B cell (primary cell): ENCODE measurements around the gene DVL2.

Source experiments
- EZH2 ChIP-seq: IDR thresholded peaks from 2 replicates; pipeline ENCODE4 v1.6.1; 2012; ENCODE audit warnings: borderline replicate concordance, low read depth, mild to moderate bottlenecking, moderate library complexity, low read length; ENCODE audit not compliant: insufficient read depth, poor library complexity, severe bottlenecking
- TF ChIP-seq, protein P1 (sequence below): fragments of 200-600 bp; IDR thresholded peaks from one replicate; pipeline ENCODE4 v1.8.0; 2022; ENCODE audit warnings: antibody characterized with exemption, mild to moderate bottlenecking

DNA sequence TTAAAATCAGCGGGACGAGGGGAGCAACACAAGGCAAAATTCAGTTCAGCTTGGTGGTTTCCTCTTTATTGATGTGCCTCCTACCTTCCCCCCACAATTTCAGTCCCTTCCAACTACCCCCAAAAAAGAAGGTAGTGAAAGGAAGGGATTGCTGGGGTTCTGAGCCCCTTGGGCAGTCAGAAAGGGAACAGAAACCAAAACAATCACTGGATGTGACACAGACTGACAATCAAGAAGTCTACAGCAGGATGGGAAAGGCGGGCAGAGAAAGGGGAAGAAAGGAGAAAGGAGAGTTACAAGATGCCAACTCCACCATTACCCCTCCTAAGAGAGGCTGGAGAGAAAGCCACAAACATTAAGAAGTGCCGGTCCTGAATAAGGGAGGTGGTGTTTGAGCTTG, 6.1 kb upstream of the DVL2 start:
- TF ChIP-seq, protein P1, sequence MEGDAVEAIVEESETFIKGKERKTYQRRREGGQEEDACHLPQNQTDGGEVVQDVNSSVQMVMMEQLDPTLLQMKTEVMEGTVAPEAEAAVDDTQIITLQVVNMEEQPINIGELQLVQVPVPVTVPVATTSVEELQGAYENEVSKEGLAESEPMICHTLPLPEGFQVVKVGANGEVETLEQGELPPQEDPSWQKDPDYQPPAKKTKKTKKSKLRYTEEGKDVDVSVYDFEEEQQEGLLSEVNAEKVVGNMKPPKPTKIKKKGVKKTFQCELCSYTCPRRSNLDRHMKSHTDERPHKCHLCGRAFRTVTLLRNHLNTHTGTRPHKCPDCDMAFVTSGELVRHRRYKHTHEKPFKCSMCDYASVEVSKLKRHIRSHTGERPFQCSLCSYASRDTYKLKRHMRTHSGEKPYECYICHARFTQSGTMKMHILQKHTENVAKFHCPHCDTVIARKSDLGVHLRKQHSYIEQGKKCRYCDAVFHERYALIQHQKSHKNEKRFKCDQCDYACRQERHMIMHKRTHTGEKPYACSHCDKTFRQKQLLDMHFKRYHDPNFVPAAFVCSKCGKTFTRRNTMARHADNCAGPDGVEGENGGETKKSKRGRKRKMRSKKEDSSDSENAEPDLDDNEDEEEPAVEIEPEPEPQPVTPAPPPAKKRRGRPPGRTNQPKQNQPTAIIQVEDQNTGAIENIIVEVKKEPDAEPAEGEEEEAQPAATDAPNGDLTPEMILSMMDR = no peak
- no peak for TF ChIP-seq EZH2
